ENCODE data around the gene GABBR2. TPM values are rescaled to one million over a fixed set of nuclear protein-coding genes. Genes with fewer than 3 reads are reported as not detected.

The GABBR2 gene
- total RNA-seq, 1 experiment from 2014 or later = 6.3 TPM

- TF ChIP-seq POLR2AphosphoS5 (IDR thresholded peaks at IDR 0.05; ENCODE audit: low read depth, low read length) (no peak), CTCF (IDR thresholded peaks at IDR 0.05) (no peak), TCF7L2 (IDR thresholded peaks at IDR 0.05; ENCODE audit: low read depth, low read length) (no peak), REST (IDR thresholded peaks at IDR 0.05; ENCODE audit: insufficient read depth in 1 of 2, low read depth in 2 of 2, low read length in 1 of 2) (no peak), SIN3A (IDR thresholded peaks at IDR 0.05; ENCODE audit: borderline replicate concordance, insufficient read depth, low read depth, low read length) (no peak)
- Histone ChIP-seq H3K27ac (ENCODE audit: low read length) (no peak overlapping the region), H3K36me3 (ENCODE audit: control insufficient read depth, insufficient read depth, low read length) (no peaks in the 10 kb centered on the region), H3K27me3 (ENCODE audit: control insufficient read depth, insufficient read depth, low read length) (no peaks in the 10 kb centered on the region), H3K9me3 (ENCODE audit: control insufficient read depth, insufficient read depth, low read depth, low read length) (no peaks in the 10 kb centered on the region), H3K4me3 (ENCODE audit: low read depth in 2 of 2, low read length in 2 of 2) (no peak overlapping the region), H3K4me1 (ENCODE audit: control insufficient read depth, insufficient read depth, low read length) (no peaks in the 10 kb centered on the region)
- no peak for DNase-seq (ENCODE audit: low read depth, low spot score)
- in situ Hi-C loops (cut with HindIII; ENCODE audit: low pct_unique_long_range_greater_than_20kb, low sequenced_read_pairs) = no loop called here
- ChIA-PET POLR2A (no interaction called here), CTCF (interaction anchor here (0.5 kb wide), 1 partner anchor 505 kb away, joined by 5 read pairs; no protein-coding TSS in a partner anchor)
- no peak for ATAC-seq
- no TSS peak for BruUV-seq (replicated peaks)
- intact Hi-C loops (cut with micrococcal nuclease; ENCODE audit: unreplicated experiment) = no loop called here
Observed at GRCh38 chr9:98342098-98342819, 366.5 kb downstream of the GABBR2 start.

- no peak for TF ChIP-seq REST (IDR thresholded peaks at IDR 0.05; ENCODE audit: insufficient read depth in 1 of 2, low read depth in 2 of 2, low read length in 1 of 2)
- TF ChIP-seq SIN3A (IDR thresholded peaks at IDR 0.05; ENCODE audit: borderline replicate concordance, insufficient read depth, low read depth, low read length) = no peak
- TF ChIP-seq CTCF (IDR thresholded peaks at IDR 0.05) = no peak
- no peak for TF ChIP-seq TCF7L2 (IDR thresholded peaks at IDR 0.05; ENCODE audit: low read depth, low read length)
- no peak for TF ChIP-seq POLR2AphosphoS5 (IDR thresholded peaks at IDR 0.05; ENCODE audit: low read depth, low read length)
- no peak overlapping the region for H3K4me3 ChIP-seq (ENCODE audit: low read depth in 2 of 2, low read length in 2 of 2)
- DNase-seq (ENCODE audit: low read depth, low spot score) (no peak), ATAC-seq (no peak)
- ChIA-PET POLR2A (no interaction called here), CTCF (no interaction called here)
- no TSS peak for BruUV-seq (replicated peaks)
- no peaks in the 10 kb centered on the region for H3K27me3 ChIP-seq (ENCODE audit: control insufficient read depth, insufficient read depth, low read length)
- H3K4me1 ChIP-seq (ENCODE audit: control insufficient read depth, insufficient read depth, low read length) = no peaks in the 10 kb centered on the region
- H3K36me3 ChIP-seq (ENCODE audit: control insufficient read depth, insufficient read depth, low read length) = no peaks in the 10 kb centered on the region
- no peaks in the 10 kb centered on the region for H3K9me3 ChIP-seq (ENCODE audit: control insufficient read depth, insufficient read depth, low read depth, low read length)
- intact Hi-C loops (cut with micrococcal nuclease; ENCODE audit: unreplicated experiment) (no loop called here), in situ Hi-C loops (cut with HindIII; ENCODE audit: low pct_unique_long_range_greater_than_20kb, low sequenced_read_pairs) (no loop called here)
- H3K27ac ChIP-seq (ENCODE audit: low read length) = no peak overlapping the region
Observed at GRCh38 chr9:98341157-98342097, 367.3 kb downstream of the GABBR2 start.
